Calu3 (cell line): Measurements from ENCODE around the gene TPBGL. TPM values are rescaled to one million over a fixed set of nuclear protein-coding genes. Genes with fewer than 3 reads are reported as not detected.

Source experiments
- BruUV-seq: library from RNA; stranded (reverse); fragments of 400-500 nt; replicated peaks from 2 replicates; lab custom pipeline; 2021; lab: Mats Ljungman, UMichigan
- CTCF ChIA-PET: fragments of 300-600 bp; sonication (Branson Sonifier 250); formaldehyde crosslinking; loops from one replicate; lab custom pipeline; 2022; ENCODE audit warnings: antibody characterized with exemption; lab: Charles Lee
- DNase-seq: peaks from one replicate; pipeline ENCODE4 v3.0.0; 2022
- H3K27ac Mint-ChIP-seq: one replicate; pipeline ENCODE4 v1.8.0; 2022; ENCODE audit warnings: mixed read lengths; ENCODE audit not compliant: unreplicated experiment
- H3K27me3 Mint-ChIP-seq: one replicate; pipeline ENCODE4 v1.8.0; 2022; ENCODE audit warnings: mixed read lengths; ENCODE audit not compliant: unreplicated experiment
- H3K36me3 Mint-ChIP-seq: one replicate; pipeline ENCODE4 v1.8.0; 2022; ENCODE audit warnings: mild to moderate bottlenecking, moderate library complexity, mixed read lengths; ENCODE audit not compliant: insufficient read depth, unreplicated experiment
- H3K4me1 Mint-ChIP-seq: one replicate; pipeline ENCODE4 v1.8.0; 2022; ENCODE audit warnings: mild to moderate bottlenecking, low read depth, mixed read lengths; ENCODE audit not compliant: unreplicated experiment
- H3K4me3 Mint-ChIP-seq: one replicate; pipeline ENCODE4 v1.8.0; 2022; ENCODE audit warnings: mild to moderate bottlenecking, low read depth, moderate library complexity, mixed read lengths; ENCODE audit not compliant: unreplicated experiment
- H3K9me3 Mint-ChIP-seq: one replicate; pipeline ENCODE4 v1.8.0; 2022; ENCODE audit warnings: low read depth, mixed read lengths; ENCODE audit not compliant: unreplicated experiment
- intact Hi-C: fragments of 100-400 bp; cut with micrococcal nuclease; formaldehyde crosslinking; loops from one replicate; pipeline ENCODE4 v1.10.0; 2022; ENCODE audit not compliant: unreplicated experiment
- total RNA-seq: library from RNA; stranded (reverse); gene quantifications from 2 replicates; pipeline ENCODE4 v1.2.3, GENCODE V29; 2022
- TF ChIP-seq, protein P1 (sequence below): fragments of 200-600 bp; IDR thresholded peaks from one replicate; pipeline ENCODE4 v1.8.0; 2022; ENCODE audit warnings: antibody characterized with exemption; ENCODE audit not compliant: unreplicated experiment

TPBGL gene
- total RNA-seq, 1 experiment from 2014 or later: not detected

GRCh38 chr11:75233754-75234172 is 6.8 kb upstream of the TPBGL start:
- no peaks in the 10 kb centered on the region for H3K36me3 Mint-ChIP-seq
- peaks cover 3% of the 10 kb centered on the region for H3K9me3 Mint-ChIP-seq
- CTCF ChIA-PET: no interaction called here
- no peak overlapping the region for H3K27ac Mint-ChIP-seq
- no TSS peak for BruUV-seq
- no peak overlapping the region for H3K4me3 Mint-ChIP-seq
- TF ChIP-seq, protein P1, sequence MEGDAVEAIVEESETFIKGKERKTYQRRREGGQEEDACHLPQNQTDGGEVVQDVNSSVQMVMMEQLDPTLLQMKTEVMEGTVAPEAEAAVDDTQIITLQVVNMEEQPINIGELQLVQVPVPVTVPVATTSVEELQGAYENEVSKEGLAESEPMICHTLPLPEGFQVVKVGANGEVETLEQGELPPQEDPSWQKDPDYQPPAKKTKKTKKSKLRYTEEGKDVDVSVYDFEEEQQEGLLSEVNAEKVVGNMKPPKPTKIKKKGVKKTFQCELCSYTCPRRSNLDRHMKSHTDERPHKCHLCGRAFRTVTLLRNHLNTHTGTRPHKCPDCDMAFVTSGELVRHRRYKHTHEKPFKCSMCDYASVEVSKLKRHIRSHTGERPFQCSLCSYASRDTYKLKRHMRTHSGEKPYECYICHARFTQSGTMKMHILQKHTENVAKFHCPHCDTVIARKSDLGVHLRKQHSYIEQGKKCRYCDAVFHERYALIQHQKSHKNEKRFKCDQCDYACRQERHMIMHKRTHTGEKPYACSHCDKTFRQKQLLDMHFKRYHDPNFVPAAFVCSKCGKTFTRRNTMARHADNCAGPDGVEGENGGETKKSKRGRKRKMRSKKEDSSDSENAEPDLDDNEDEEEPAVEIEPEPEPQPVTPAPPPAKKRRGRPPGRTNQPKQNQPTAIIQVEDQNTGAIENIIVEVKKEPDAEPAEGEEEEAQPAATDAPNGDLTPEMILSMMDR: no peak
- peaks cover 88% of the 10 kb centered on the region for H3K27me3 Mint-ChIP-seq
- H3K4me1 Mint-ChIP-seq: no peaks in the 10 kb centered on the region
- peak; percentile 67 for DNase-seq
- intact Hi-C loops: loop anchor here (1.0 kb wide), 1 partner anchor 19 kb away; no protein-coding TSS in a partner anchor

DNA sequence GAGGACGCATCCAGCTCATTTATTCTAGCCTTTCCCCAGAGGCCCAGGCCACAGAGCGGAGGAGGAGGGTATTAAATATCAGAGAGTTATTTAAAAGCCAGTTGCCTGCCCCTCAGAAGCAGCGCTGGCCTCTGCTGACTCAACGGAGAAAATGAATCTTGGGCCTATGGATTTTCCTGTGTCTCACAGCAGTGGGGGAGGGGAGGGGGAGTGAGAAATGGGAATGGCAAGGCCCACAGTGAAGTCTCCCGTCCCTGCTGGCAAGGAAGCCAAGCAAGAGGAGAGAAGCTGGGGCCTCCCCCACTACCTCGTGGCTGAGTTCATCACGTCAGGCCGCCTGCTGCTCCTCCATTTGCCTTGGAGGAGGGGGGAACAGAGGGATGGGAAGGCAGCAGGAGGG is 4.5 kb upstream of the TPBGL start:
- intact Hi-C loops: no loop called here
- H3K4me3 Mint-ChIP-seq: no peak overlapping the region
- H3K27me3 Mint-ChIP-seq: peaks cover 89% of the 10 kb centered on the region
- peaks cover 3% of the 10 kb centered on the region for H3K9me3 Mint-ChIP-seq
- no peaks in the 10 kb centered on the region for H3K4me1 Mint-ChIP-seq
- TF ChIP-seq, protein P1: no peak
- no TSS peak for BruUV-seq
- H3K27ac Mint-ChIP-seq: no peak overlapping the region
- peaks cover 4% of the 10 kb centered on the region for H3K36me3 Mint-ChIP-seq
- no peak for DNase-seq
- CTCF ChIA-PET: no interaction called here

- Mint-ChIP-seq H3K27me3 (peaks cover 82% of the 10 kb centered on the region), H3K4me3 (no peak overlapping the region), H3K27ac (no peak overlapping the region), H3K9me3 (peaks cover 3% of the 10 kb centered on the region), H3K4me1 (no peaks in the 10 kb centered on the region), H3K36me3 (peaks cover 4% of the 10 kb centered on the region)
- intact Hi-C loops: no loop called here
- CTCF ChIA-PET: no interaction called here
- DNase-seq: no peak
- TF ChIP-seq, protein P1: no peak
- no TSS peak for BruUV-seq
Measured at GRCh38 chr11:75237050-75237449, 3.5 kb upstream of the TPBGL start.

- Mint-ChIP-seq H3K4me1 (no peaks in the 10 kb centered on the region), H3K36me3 (peaks cover 9% of the 10 kb centered on the region), H3K9me3 (peaks cover 1% of the 10 kb centered on the region), H3K27me3 (peaks cover 83% of the 10 kb centered on the region), H3K27ac (no peak overlapping the region), H3K4me3 (no peak overlapping the region)
- BruUV-seq: no TSS peak
- DNase-seq: no peak
- CTCF ChIA-PET: interaction anchor here (1.1 kb wide), 1 partner anchor 10 kb away, joined by 4 read pairs; no protein-coding TSS in a partner anchor
- intact Hi-C loops: no loop called here
- TF ChIP-seq, protein P1: no peak
Measured at GRCh38 chr11:75238595-75239440, 1.8 kb upstream of the TPBGL start.
